Gastroesophageal sphincter (tissue), 3 donors: Measurements from ENCODE around the gene TBC1D22B.

ENCODE experiments used
- CTCF ChIP-seq, 4 experiments: fragments of 200-600 bp in 2 of 4; fragments of 450-650 bp in 2 of 4; sonication (generic) in 1 of 4; IDR thresholded peaks; one replicate each; pipeline ENCODE4 v1.5.1; 2017 to 2019; ENCODE audit warnings: antibody characterized with exemption in 4 of 4, mild to moderate bottlenecking in 2 of 4, moderate library complexity in 2 of 4
- EP300 ChIP-seq: sonication (generic); formaldehyde crosslinking; IDR thresholded peaks from one replicate; pipeline ENCODE4 v1.6.1; 2017; ENCODE audit warnings: antibody characterized with exemption, mild to moderate bottlenecking
- POLR2A ChIP-seq, 2 donors: fragments of 450-650 bp; IDR thresholded peaks; one replicate each; pipeline ENCODE4 v1.6.1; 2017; ENCODE audit warnings: antibody characterized with exemption in 2 of 2, mild to moderate bottlenecking in 2 of 2, moderate library complexity in 1 of 2
- POLR2AphosphoS5 ChIP-seq: sonication (generic); formaldehyde crosslinking; IDR thresholded peaks from one replicate; pipeline ENCODE4 v1.6.1; 2017; ENCODE audit warnings: antibody characterized with exemption

- no peak for TF ChIP-seq CTCF (IDR thresholded peaks at IDR 0.05)
- no peak for TF ChIP-seq POLR2AphosphoS5
- no peak for TF ChIP-seq EP300
- TF ChIP-seq POLR2A (IDR thresholded peaks at IDR 0.05) = no peak
Observed at GRCh38 chr6:37275350-37275749, 17.8 kb downstream of the TBC1D22B start.
